Panc1 (cell line): ENCODE data around the gene SLC7A1. TPM values are rescaled to one million over a fixed set of nuclear protein-coding genes. Genes with fewer than 3 reads are reported as not detected.

Experiments
- ATAC-seq: fragments of 200-7000 bp; cut with Tn5 transposase; 2 replicates; pipeline ENCODE4 v1.9.1; 2020; ENCODE audit warnings: mild to moderate bottlenecking, moderate library complexity
- BruUV-seq: library from RNA; stranded (reverse); fragments of 400-500 nt; replicated peaks from 2 replicates; lab custom pipeline; 2021; lab: Mats Ljungman, UMichigan
- CTCF ChIA-PET: fragments of 300-600 bp; sonication (Branson Sonifier 250); formaldehyde crosslinking; loops from one replicate; lab custom pipeline; 2022; ENCODE audit warnings: antibody characterized with exemption; lab: Charles Lee
- POLR2A ChIA-PET: fragments of 300-600 bp; sonication (Branson Sonifier 250); formaldehyde crosslinking; loops from one replicate; lab custom pipeline; 2022; ENCODE audit warnings: antibody characterized with exemption; lab: Charles Lee
- DNase-seq: peaks from one replicate; pipeline ENCODE4 v3.0.0-alpha.2; 2010; ENCODE audit warnings: low read depth, low spot score
- H3K27ac ChIP-seq: 2 replicates; pipeline ENCODE4 v1.5.1; 2011; ENCODE audit warnings: mild to moderate bottlenecking, low read length, inconsistent platforms
- H3K27me3 ChIP-seq: fragments of 200-500 bp; sonication (Bioruptor generic); 2 replicates; pipeline ENCODE4 v1.6.0; 2014; ENCODE audit warnings: low read length, inconsistent platforms; ENCODE audit not compliant: control insufficient read depth, insufficient read depth
- H3K36me3 ChIP-seq: fragments of 200-500 bp; sonication (Bioruptor generic); 2 replicates; pipeline ENCODE4 v1.5.1; 2014; ENCODE audit warnings: inconsistent platforms, mild to moderate bottlenecking, low read length, moderate library complexity; ENCODE audit not compliant: control insufficient read depth, insufficient read depth
- H3K4me1 ChIP-seq: 2 replicates; pipeline ENCODE4 v1.5.1; 2011; ENCODE audit warnings: inconsistent platforms, mild to moderate bottlenecking, low read length, moderate library complexity; ENCODE audit not compliant: control insufficient read depth, insufficient read depth
- H3K4me3 ChIP-seq, 2 experiments: 2 replicates each; pipeline ENCODE4 v1.5.1; 2011 to 2012; ENCODE audit warnings: low read depth in 2 of 2, low read length in 2 of 2, mild to moderate bottlenecking in 2 of 2, inconsistent platforms in 1 of 2, moderate library complexity in 1 of 2
- H3K9me3 ChIP-seq: fragments of 200-500 bp; sonication (Bioruptor generic); 2 replicates; pipeline ENCODE4 v1.5.1; 2014; ENCODE audit warnings: low read depth, mild to moderate bottlenecking, inconsistent platforms, low read length, moderate library complexity; ENCODE audit not compliant: control insufficient read depth, insufficient read depth
- CTCF ChIP-seq: fragments of 450-650 bp; IDR thresholded peaks from 2 replicates; pipeline ENCODE4 v1.5.1; 2017; ENCODE audit warnings: mild to moderate bottlenecking
- POLR2AphosphoS5 ChIP-seq: IDR thresholded peaks from 2 replicates; pipeline ENCODE4 v1.6.1; 2012; ENCODE audit warnings: mild to moderate bottlenecking, low read depth, low read length, moderate library complexity
- REST ChIP-seq, 2 experiments: IDR thresholded peaks; 2 replicates each; pipeline ENCODE4 v1.6.1; 2011 to 2012; ENCODE audit warnings: low read depth in 2 of 2, control low read depth in 1 of 2, low read length in 1 of 2, mild to moderate bottlenecking in 1 of 2, moderate library complexity in 1 of 2; ENCODE audit not compliant: insufficient read depth in 1 of 2
- SIN3A ChIP-seq: IDR thresholded peaks from 2 replicates; pipeline ENCODE4 v1.6.1; 2012; ENCODE audit warnings: low read depth, mild to moderate bottlenecking, low read length, moderate library complexity, borderline replicate concordance; ENCODE audit not compliant: insufficient read depth
- TCF7L2 ChIP-seq: IDR thresholded peaks from 2 replicates; pipeline ENCODE4 v1.6.1; 2011; ENCODE audit warnings: mild to moderate bottlenecking, low read depth, low read length, inconsistent platforms
- in situ Hi-C: cut with HindIII; loops from 2 replicates; pipeline ENCODE4 v1.10.0; 2016; ENCODE audit warnings: low sequenced_read_pairs, low pct_unique_long_range_greater_than_20kb
- intact Hi-C: fragments of 100-400 bp; cut with micrococcal nuclease; formaldehyde crosslinking; loops from one replicate; pipeline ENCODE4 v1.10.0; 2022; ENCODE audit not compliant: unreplicated experiment
- total RNA-seq: library from RNA; stranded (reverse); gene quantifications from one replicate; pipeline ENCODE4 v1.2.1, GENCODE V29; 2021; ENCODE audit not compliant: unreplicated experiment

Gene SLC7A1
- total RNA-seq, 1 experiment from 2014 or later, result 63.3 TPM

- no peak overlapping the region for H3K4me3 ChIP-seq
- no peaks in the 10 kb centered on the region for H3K36me3 ChIP-seq
- in situ Hi-C loops, result no loop called here
- intact Hi-C loops, result no loop called here
- no peaks in the 10 kb centered on the region for H3K27me3 ChIP-seq
- ChIA-PET CTCF (no interaction called here), POLR2A (no interaction called here)
- no TSS peak for BruUV-seq
- ATAC-seq (no peak), DNase-seq (no peak)
- TF ChIP-seq TCF7L2 (no peak), POLR2AphosphoS5 (no peak), CTCF (no peak), SIN3A (no peak), REST (IDR thresholded peaks at IDR 0.05; ENCODE audit: insufficient read depth in 1 of 2, low read depth in 2 of 2, low read length in 1 of 2) (no peak)
- H3K4me1 ChIP-seq, result peaks cover 19% of the 10 kb centered on the region
- H3K27ac ChIP-seq, result no peak overlapping the region
- H3K9me3 ChIP-seq, result no peaks in the 10 kb centered on the region
Observed at GRCh38 chr13:29581666-29582065, 13.8 kb downstream of the SLC7A1 start.

DNA sequence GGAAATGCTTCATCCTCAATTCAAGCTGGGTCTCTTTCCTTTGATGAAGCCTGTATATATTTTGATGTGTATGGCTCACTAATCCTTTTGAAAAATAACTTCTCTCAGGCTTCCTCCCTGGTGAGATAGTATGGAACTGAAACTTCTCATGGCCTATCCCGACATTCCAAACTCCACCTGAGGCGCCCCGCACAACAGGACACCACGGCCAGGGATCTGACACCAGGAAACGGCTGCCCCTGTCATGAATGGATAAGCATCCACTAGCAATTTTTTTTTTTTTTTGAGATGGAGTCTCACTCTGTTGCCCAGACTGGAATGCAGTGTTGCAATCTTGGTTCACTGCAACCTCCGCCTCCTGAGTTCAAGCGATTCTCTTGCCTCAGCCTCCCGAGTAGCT lies 16.4 kb downstream of the SLC7A1 start:
- DNase-seq, result no peak
- ChIA-PET POLR2A (no interaction called here), CTCF (no interaction called here)
- no peak for ATAC-seq
- no peak overlapping the region for H3K4me3 ChIP-seq
- no peaks in the 10 kb centered on the region for H3K9me3 ChIP-seq
- no peak overlapping the region for H3K27ac ChIP-seq
- H3K36me3 ChIP-seq, result no peaks in the 10 kb centered on the region
- in situ Hi-C loops, result no loop called here
- intact Hi-C loops, result no loop called here
- no peak for TF ChIP-seq TCF7L2
- no peak for TF ChIP-seq SIN3A
- no peak for TF ChIP-seq POLR2AphosphoS5
- TF ChIP-seq CTCF, result no peak
- no peak for TF ChIP-seq REST (IDR thresholded peaks at IDR 0.05; ENCODE audit: insufficient read depth in 1 of 2, low read depth in 2 of 2, low read length in 1 of 2)
- H3K4me1 ChIP-seq, result peaks cover 16% of the 10 kb centered on the region
- H3K27me3 ChIP-seq, result no peaks in the 10 kb centered on the region
- BruUV-seq, result no TSS peak
